NCI-H774 (cell line): ENCODE data around the gene TFR2.

Experiments
- DNase-seq: peaks from one replicate; lab custom pipeline; 2025; lab: John Stamatoyannopoulos, UW

Gene TFR2

DNA sequence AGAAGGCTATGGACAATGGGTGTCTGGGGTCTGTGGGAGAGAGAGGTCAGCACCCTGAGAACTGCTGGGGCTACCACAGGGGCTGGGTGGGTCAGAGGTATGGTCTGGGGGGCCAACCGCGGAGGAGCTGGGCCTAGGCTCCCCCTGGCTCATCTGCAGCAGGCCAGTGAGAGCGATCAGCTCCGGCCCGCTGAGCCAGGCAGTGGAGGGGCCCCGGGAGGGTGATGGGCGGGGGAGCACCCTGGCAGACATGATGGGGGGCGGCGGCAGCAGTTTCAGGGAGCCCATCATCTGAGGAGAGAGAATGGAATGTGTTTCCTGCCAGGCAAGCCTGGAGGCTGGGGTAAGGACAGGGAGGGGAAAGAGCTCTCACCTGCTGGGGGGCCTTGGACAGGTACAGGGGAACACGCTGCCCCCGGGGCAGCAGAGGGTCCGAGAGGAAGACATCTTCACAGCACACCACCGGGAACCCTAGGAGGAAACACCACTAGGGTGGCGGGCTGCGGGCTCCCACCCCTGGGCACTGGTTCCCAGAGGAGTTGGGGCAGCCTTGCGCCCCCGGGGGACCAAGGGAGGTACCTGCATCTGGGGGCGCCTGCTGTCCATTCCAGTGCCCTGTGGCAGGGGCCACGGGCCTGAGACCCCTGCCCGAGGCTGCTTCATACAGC lies 68.9 kb downstream of the TFR2 start:
- no peak for DNase-seq

DNA sequence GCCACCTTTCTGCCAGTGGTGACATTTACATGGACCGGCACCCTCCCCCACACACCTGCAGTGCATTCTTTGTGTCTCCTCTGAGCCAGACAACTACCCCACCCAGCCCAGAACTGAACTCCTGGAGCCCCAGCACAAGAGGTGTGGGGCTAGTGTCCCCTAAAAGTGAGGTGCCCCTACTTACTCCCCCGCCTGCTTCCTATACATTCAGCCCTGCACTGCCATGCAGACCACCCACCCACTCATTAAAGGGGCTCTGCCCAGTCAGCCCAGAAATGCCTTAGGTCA lies 69.6 kb downstream of the TFR2 start:
- no peak for DNase-seq

GRCh38 chr7:100570954-100571828 lies 70.2 kb downstream of the TFR2 start:
- DNase-seq = no peak
